ENCODE data around the gene FCGR3A. TPM values are rescaled to one million over a fixed set of nuclear protein-coding genes. Genes with fewer than 3 reads are reported as not detected.
"Not testable (repeated sequence)": the region's sequence is repeated elsewhere in the genome, so short reads cannot be mapped to it uniquely, and the experiment has no call there.

The FCGR3A gene
- total and polyA plus RNA-seq, 11 donors, result 1.8 to 204 (median 9.2) TPM

- intact Hi-C loops (cut with DNase I); H3K9me3 ChIP-seq; H3K27me3 ChIP-seq; H3K4me1 ChIP-seq; H3K36me3 ChIP-seq; H3K27ac ChIP-seq; DNase-seq; H3K4me3 ChIP-seq: not testable (repeated sequence)
- ATAC-seq, result peak in 1 of 4 donors; percentile 33
- WGBS, 4 donors, result no CpG with 5 or more reads among the region's 6 CpGs
Measured at GRCh38 chr1:161588596-161588995, 39.0 kb upstream of the FCGR3A start.

DNA sequence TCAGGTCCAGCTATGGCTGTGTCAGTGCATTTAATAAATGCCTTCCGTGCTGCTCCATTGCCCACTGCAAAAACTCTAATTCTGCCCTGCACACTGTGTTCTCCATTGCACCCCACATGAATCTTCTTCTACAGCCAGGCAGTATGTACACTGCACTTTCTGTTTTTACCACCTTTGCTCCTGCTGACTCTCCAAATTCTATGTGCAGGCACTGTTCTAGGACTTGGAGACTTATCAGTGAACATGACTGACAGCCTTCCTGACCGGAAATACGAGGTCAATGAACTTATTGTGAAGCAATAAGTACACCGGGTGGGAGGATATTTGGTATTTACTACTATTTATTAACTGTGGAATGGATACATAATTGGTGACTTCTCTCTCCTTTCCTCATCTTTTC lies 33.3 kb upstream of the FCGR3A start:
- intact Hi-C loops (cut with DNase I); H3K27ac ChIP-seq; DNase-seq; H3K36me3 ChIP-seq; H3K4me3 ChIP-seq; H3K27me3 ChIP-seq; H3K4me1 ChIP-seq; H3K9me3 ChIP-seq; ATAC-seq: not testable (repeated sequence)
- no CpG with 5 or more reads among the region's 4 CpGs for WGBS, 4 donors

GRCh38 chr1:161580879-161581537 lies 31.4 kb upstream of the FCGR3A start:
- H3K9me3 ChIP-seq; intact Hi-C loops (cut with DNase I); H3K36me3 ChIP-seq; H3K4me3 ChIP-seq; H3K27me3 ChIP-seq; H3K27ac ChIP-seq; DNase-seq; H3K4me1 ChIP-seq: not testable (repeated sequence)
- ATAC-seq, result peak in 3 of 4 donors; percentile 42 to 53 (median 48)
- whole genome bisulfite sequencing, 4 donors, result no CpG with 5 or more reads among the region's 4 CpGs

GRCh38 chr1:161579856-161580507 lies 30.4 kb upstream of the FCGR3A start:
- H3K27ac ChIP-seq, H3K27me3 ChIP-seq, H3K36me3 ChIP-seq, H3K4me3 ChIP-seq, ATAC-seq, H3K4me1 ChIP-seq, H3K9me3 ChIP-seq, DNase-seq: not testable (repeated sequence)
- intact Hi-C loops (cut with DNase I), result loop anchor here in 1 of 10 donors (10.0 kb wide), 1 partner anchor 145 kb away; the partner anchor contains the start of gene FCRLB
- 67 to 80% (median 78%) methylated on average over 1 of the region's 8 CpGs; no CpG with 5 or more reads in 1 of the 4 donors for WGBS, 4 donors

DNA sequence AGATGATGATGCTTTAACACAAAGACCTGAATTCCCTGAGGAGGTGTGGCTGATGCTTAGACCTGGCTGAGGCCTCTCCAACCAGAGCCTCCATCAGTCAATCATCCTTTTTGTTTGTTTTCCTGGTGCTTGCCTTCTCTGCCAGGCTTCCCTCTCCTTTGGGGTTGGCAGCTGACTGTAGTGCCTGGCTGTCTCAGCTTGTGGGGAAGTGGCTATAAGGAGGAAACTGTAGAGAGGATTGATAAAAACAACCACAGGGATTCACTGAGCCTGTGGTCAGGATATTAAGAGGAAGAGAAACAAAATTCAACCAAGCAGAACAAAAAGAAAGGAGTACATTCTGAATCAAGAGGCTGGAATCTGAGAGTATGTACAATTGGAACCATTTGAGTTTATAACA lies 27.1 kb upstream of the FCGR3A start:
- H3K27ac ChIP-seq, H3K4me1 ChIP-seq, H3K9me3 ChIP-seq, DNase-seq, H3K36me3 ChIP-seq, H3K4me3 ChIP-seq, H3K27me3 ChIP-seq: not testable (repeated sequence)
- intact Hi-C loops (cut with DNase I), result loop anchor here in 1 of 10 donors (10.0 kb wide), 1 partner anchor 148 kb away; the partner anchor contains the start of gene FCRLB
- ATAC-seq, result peak in 2 of 4 donors; percentile 64 to 71

DNA sequence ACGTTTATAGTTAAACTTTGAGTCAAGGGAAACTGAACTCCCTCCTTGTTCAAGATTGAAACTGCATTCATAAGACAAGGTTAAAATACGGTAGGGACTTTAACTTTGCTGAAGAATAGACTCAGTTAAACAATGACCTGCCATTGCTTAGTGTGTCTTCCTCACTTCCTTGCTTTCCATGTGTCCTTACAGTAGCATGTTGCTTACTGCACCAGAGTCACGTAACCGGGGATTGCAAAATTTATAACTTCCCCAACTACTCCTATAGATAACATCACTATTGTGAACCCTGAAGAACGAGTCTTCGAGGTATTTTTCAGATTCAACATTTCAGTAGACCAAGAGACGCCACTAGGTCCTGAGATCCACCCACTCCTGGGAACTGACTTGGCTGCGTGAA lies 22.1 kb upstream of the FCGR3A start:
- 50 to 80% (median 74%) methylated on average over 2 of the region's 8 CpGs; no CpG with 5 or more reads in 1 of the 4 donors for WGBS, 4 donors

DNA sequence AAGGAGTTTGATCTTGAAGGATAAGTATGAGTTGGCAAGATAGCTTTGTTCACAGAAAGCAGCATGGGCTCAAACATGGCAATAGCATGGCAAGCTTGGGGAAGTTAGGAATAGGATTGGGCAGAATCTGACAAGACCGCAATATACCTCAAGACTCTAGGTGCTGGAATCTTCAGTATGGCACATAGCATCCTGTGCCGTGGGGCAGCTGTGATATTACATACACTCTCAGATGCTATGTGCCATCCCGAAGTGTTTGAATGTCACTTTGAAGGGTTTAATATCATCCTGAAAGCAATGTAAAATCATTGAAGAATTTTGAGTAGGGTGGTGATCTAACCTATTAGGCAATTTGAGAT lies 17.0 kb upstream of the FCGR3A start:
- DNase-seq, H3K36me3 ChIP-seq, H3K27ac ChIP-seq, H3K4me3 ChIP-seq, ATAC-seq, H3K9me3 ChIP-seq: not testable (repeated sequence)
- Histone ChIP-seq H3K27me3 (peaks cover 0 to 13% (median 0%) of the 10 kb centered on the region in 9 donors), H3K4me1 (peaks cover 0 to 19% (median 0%) of the 10 kb centered on the region in 12 donors)
- 67 to 100% (median 86%) methylated on average over 1 of the region's 3 CpGs for WGBS, 4 donors
- intact Hi-C loops (cut with DNase I), result loop anchor here in 4 of 10 donors (5.0 to 10.0 kb wide), 2 partner anchors 176 to 178 kb away; partner anchors contain the start of gene DUSP12 (in 3 of the 4)

More for the DNA sequence above, 22.1 kb upstream of the FCGR3A start:
- peak in 2 of 4 donors; percentile 31 to 58 for ATAC-seq
- H3K36me3 ChIP-seq, H3K4me1 ChIP-seq, H3K27ac ChIP-seq, H3K27me3 ChIP-seq, DNase-seq, H3K9me3 ChIP-seq, H3K4me3 ChIP-seq: not testable (repeated sequence)
- intact Hi-C loops (cut with DNase I), result loop anchor here in 1 of 10 donors (10.0 kb wide), 1 partner anchor 153 kb away; the partner anchor contains the start of gene FCRLB

GRCh38 chr1:161563522-161563921 lies 13.9 kb upstream of the FCGR3A start:
- intact Hi-C loops (cut with DNase I), result loop anchor here in 3 of 10 donors (10.0 kb wide), 1 partner anchor 181 kb away; the partner anchor contains the start of gene DUSP12 (in 3 of the 3)
- not testable (repeated sequence) for ATAC-seq, H3K9me3 ChIP-seq, DNase-seq, H3K4me3 ChIP-seq, H3K27me3 ChIP-seq, H3K36me3 ChIP-seq
- 39 to 61% (median 49%) methylated on average over 1 of the region's 1 CpG for WGBS, 4 donors
- Histone ChIP-seq H3K27ac (peak overlapping the region in 3 of 12 donors; percentile 34 to 88 (median 46)), H3K4me1 (peaks cover 0 to 24% (median 0%) of the 10 kb centered on the region in 12 donors)

GRCh38 chr1:161562441-161562840 lies 12.8 kb upstream of the FCGR3A start:
- ATAC-seq, result peak in 3 of 4 donors; percentile 45 to 80 (median 71)
- not testable (repeated sequence) for DNase-seq, H3K9me3 ChIP-seq, H3K27me3 ChIP-seq, H3K36me3 ChIP-seq, H3K4me3 ChIP-seq
- WGBS, 4 donors, result 70 to 100% (median 73%) methylated on average over 2 to 3 of the region's 3 CpGs
- peaks cover 0 to 24% (median 0%) of the 10 kb centered on the region in 12 donors for H3K4me1 ChIP-seq
- peak overlapping the region in 4 of 12 donors; percentile 24 to 88 (median 46) for H3K27ac ChIP-seq
- intact Hi-C loops (cut with DNase I), result loop anchor here in 3 of 10 donors (10.0 kb wide), 1 partner anchor 182 kb away; the partner anchor contains the start of gene DUSP12 (in 3 of the 3)
